Stimulated activated CD4-positive, alpha-beta T cell treated with anti-CD3 and anti-CD28 coated beads, Interleukin-15, amount 100 ng/mL, for 24 hours (primary cell): ENCODE measurements around the gene CSNK1G2.

Experiments
- DNase-seq: peaks from one replicate; pipeline ENCODE4 v3.0.0-alpha.2; 2020

The CSNK1G2 gene

DNA sequence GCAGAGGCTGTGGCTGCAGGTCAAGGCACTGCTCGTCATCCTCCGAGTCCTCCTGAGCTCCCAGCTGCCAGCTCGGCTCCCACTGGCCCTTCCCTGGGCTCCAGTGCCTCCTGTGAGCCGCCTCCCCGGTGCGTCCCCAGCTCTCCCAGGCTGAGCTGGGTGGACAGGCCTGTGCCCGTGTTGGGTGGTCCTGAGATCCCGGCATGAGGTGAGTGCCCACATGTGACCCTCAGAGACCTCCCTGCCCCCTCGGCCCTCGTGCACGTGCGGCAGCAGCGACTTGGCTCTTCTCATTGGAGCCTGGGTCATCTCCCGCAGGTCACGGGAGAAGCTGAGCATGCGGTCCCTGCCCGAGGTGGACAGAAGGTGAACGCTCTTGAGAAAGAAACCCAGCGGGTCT is 20.3 kb upstream of the CSNK1G2 start:
- no peak for DNase-seq

GRCh38 chr19:1921326-1921725 is 19.6 kb upstream of the CSNK1G2 start:
- no peak for DNase-seq

DNA sequence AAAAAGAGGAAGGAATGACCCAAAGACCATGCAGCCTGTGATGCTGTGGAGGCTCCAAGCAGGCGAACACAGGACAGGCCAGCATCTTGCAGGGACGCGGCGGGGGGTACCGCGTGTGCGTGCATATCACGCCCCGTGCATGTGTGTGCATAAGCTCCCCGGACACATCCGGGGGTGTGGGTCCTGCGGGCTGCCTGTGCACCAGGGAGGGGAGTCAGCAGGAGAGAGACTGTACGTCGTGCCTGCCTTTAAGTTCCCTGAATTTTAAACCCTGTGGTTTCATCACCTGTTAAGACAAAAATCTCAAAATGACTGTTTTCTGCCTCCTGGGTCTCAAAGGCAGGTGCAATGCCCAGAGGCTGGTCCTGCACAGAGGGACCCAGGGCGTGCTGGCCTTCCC is 19.1 kb upstream of the CSNK1G2 start:
- DNase-seq: no peak

- no peak for DNase-seq
Measured at GRCh38 chr19:1922803-1923202, 18.2 kb upstream of the CSNK1G2 start.

- peak; percentile 72 for DNase-seq
Measured at GRCh38 chr19:1923319-1923718, 17.7 kb upstream of the CSNK1G2 start.

- no peak for DNase-seq
Measured at GRCh38 chr19:1924320-1924961, 16.5 kb upstream of the CSNK1G2 start.

DNA sequence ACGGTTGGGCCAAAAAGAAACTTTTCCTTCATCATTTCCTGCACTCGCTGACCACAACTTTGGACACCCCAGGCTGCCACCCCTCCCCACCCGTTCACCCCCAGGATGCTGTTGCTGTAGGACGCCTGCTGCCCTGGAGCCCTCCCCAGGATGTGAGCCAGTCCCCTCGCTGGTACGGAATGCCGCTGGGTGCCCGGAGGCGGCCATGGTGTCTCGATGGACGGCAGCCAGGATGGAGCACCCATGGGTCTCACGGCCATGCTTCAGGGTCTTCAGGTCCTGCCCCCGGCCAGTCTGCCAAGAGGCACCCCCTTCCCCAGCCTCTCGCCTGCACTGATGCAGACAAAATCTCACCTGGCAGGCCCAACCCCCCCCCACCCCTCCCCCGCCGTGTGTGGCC is 15.4 kb upstream of the CSNK1G2 start:
- DNase-seq: no peak

DNA sequence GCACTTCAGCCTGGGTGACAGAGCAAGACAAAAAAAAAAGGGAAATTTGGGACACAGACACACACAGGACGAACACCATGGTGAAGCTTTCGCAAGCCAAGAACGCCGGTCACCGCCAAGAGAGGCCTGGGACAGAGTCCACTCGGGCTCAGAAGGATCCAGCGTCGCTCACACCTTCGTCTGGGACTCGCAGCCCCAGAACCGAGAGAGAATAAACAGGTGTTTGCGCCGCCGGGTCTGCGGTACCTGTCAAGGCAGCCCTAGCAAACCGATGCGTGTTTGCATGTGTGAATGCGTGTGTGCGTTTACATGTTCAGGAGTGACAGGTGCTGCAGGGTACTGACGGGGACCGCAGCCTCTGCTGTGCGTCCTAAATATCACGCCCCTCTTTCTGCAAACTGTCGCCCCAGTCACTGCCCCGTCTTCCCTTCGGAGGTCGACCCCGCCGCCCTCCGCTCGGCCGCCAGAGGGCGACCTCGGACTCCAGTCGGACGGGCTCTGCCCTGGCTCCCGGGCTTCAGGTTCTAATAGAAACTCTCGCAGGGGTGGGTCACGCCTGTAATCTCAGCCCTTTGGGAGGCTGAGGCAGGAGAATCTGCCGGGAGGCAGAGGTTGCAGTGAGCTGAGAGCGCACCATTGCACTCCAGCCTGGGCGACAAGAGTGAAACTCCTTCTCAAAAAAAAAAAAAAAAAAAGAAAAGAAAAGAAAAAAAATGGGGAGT is 11.8 kb upstream of the CSNK1G2 start:
- DNase-seq: peak; percentile 87

DNA sequence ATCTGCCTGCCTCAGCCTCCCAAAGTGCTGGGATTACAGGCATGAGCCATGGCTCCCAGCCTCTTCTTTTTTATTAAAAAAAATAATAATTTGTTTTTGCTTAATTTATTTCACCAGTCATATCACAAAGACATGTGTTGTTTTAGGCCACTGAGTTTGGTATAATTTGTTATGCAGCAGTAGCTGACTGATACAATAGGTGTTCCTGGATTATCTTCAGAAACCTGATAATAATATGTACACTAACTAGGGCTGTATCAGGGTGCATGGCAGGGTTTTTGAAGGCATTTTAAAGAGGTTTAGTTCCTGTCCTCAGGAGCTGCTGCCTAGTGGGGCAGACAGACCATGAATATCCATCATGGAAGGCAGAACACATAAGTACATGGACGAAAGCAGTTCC is 9.5 kb upstream of the CSNK1G2 start:
- DNase-seq: no peak

- DNase-seq: no peak
Measured at GRCh38 chr19:1932395-1932794, 8.6 kb upstream of the CSNK1G2 start.

DNA sequence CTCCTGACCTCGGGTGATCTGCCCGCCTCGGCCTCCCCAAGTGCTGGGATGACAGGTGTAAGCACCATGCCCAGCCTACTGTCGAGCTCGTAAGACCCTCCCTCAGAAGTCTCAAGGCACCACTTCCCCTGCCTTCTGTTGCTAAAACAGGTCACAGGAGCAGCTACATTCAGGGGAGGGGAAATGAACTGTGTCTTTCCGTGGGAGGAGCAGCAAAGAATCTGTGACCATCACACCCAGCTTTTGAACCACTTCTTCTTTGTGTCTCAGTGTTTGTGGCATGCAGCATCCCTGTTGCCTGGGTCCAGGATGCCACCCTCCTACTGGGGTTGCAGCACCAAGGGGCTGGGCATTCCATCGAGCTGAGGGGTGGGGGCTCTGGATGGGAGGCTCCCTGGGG is 7.7 kb upstream of the CSNK1G2 start:
- no peak for DNase-seq

DNA sequence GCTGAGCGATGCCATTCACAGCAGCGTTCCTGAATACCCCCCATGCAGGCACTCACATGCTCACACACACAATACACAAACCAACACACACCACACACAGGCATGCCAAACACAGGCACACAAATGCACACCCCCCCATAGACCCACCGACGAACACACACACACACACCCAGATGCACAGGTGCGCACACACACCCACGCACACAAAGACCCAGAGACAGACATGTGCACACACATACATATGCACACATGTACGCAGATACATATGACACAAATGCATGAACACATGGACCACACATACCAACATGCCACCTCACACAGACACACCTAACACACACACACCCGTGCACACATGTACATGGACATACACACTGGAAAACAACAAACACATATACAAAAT is 7.0 kb upstream of the CSNK1G2 start:
- DNase-seq: no peak

DNA sequence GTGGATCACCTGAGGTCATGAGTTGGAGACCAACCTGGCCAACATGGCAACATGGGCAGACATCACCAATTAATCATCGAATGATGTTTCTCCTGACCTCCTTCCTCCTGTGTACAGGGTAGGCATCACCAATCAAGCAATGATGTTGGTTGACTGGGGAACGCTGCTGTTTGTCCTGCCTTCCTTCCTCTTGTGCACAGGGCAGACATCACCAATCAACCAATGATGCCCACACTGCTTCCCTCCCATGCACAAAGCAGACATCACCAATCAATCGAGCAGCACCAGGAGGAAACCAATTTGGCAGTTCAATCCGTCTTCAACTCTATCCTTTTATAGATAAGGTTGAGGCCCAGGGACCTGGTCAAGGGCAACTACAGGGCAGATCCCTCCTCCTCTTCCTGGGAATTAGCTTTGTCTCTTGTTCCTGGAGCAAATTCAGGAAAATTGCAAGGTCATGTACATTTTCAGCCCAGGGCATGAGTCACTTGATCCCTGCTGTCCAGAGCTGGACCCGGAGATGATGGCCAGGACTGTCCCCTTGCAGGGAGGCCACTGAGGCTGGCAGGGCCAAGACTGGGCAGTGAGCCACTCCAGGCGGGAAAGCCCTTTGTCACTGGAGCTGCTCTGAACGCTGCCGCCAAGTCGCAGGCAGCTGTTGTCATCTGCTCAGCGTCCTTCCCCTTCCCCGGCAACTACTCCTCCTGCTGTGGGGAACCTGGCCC is 5.3 kb upstream of the CSNK1G2 start:
- peak; percentile 31 for DNase-seq

GRCh38 chr19:1936430-1936829 is 4.5 kb upstream of the CSNK1G2 start:
- no peak for DNase-seq

- DNase-seq: no peak
Measured at GRCh38 chr19:1936916-1937610, 3.9 kb upstream of the CSNK1G2 start.

GRCh38 chr19:1938071-1938470 is 2.9 kb upstream of the CSNK1G2 start:
- no peak for DNase-seq

DNA sequence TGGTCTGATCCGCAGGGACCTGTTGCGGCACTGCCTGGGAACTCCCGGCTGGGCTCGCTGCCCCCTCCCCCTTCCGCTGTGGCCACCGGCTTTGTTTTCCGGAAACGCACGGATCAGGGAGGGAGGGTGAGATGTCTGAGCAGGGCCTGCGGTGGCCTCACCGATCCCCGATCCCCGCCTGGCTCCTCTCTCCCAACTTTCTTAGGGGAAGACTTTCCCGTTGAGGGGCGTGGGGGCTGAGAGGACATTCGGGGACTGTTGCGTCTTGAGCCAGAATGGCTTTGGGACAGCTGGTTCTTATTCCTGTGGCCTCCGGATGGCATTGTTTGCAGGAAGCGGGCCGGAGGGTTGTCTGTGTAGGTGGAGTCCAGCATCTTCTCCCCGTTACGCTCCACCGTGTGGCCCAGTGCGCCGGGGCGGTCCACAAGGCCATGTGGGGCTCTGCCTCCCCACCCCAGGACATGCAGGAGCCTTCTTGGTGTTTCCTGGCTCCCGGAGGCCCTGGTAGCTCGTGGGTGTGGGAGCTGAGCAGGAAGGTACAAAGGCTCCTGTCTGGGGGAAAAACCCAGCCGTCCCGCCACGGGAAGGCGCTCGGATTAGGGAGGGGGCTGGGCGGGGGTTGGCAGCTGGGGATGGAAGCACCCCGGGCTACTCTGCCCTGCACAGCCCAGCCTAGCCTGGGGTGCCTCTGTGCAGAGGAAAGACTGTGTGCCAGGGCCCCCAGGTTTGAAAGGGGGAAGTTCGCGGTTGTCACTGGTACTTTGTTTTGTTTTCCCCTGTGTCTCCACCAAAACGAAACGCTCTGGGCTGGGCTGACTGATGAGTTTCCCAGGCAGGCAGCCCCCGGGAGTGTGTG is 1.3 kb downstream of the CSNK1G2 start:
- peak; percentile 83 for DNase-seq

- no peak for DNase-seq
Measured at GRCh38 chr19:1942934-1943555, 2.1 kb downstream of the CSNK1G2 start.

GRCh38 chr19:1943661-1944087 is 2.7 kb downstream of the CSNK1G2 start:
- no peak for DNase-seq

GRCh38 chr19:1944088-1944915 is 3.3 kb downstream of the CSNK1G2 start:
- no peak for DNase-seq

- DNase-seq: no peak
Measured at GRCh38 chr19:1944916-1945561, 4.1 kb downstream of the CSNK1G2 start.
